Adrenal gland (tissue), 12 donors: ENCODE data around the gene NT5DC3. TPM values are rescaled to one million over a fixed set of nuclear protein-coding genes. Genes with fewer than 3 reads are reported as not detected.

Source experiments
- DNase-seq, 7 donors: peaks; one replicate each; pipeline ENCODE4 v3.0.0-alpha.2; 2019 to 2020
- H3K27ac ChIP-seq, 5 donors: fragments of 200-600 bp; sonication (generic) in 4 of 5; 1 replicate in 3 of 5; 2 replicates in 2 of 5; pipeline versions ENCODE4 v1.5.1 to v1.8.0; 2016 to 2020; ENCODE audit warnings: mild to moderate bottlenecking in 1 of 5
- H3K27me3 ChIP-seq: fragments of 200-600 bp; 2 replicates; pipeline ENCODE4 v1.8.0; 2021
- H3K36me3 ChIP-seq, 2 donors: fragments of 200-600 bp; replicated peaks in 1 of 2; 1 replicate in 1 of 2; 2 replicates in 1 of 2; pipeline versions ENCODE4 v1.5.1 to v1.8.0; 2018 to 2022
- H3K4me1 ChIP-seq, 2 donors: fragments of 200-600 bp; replicated peaks in 1 of 2; 1 replicate in 1 of 2; 2 replicates in 1 of 2; pipeline versions ENCODE4 v1.5.1 to v1.8.0; 2018 to 2021
- H3K4me3 ChIP-seq, 4 donors: fragments of 200-600 bp; sonication (generic) in 3 of 4; one replicate each; pipeline ENCODE4 v1.5.1; 2016 to 2018
- H3K9me3 ChIP-seq, 3 donors: fragments of 200-600 bp; sonication (generic) in 1 of 3; replicated peaks in 1 of 3; 1 replicate in 2 of 3; 2 replicates in 1 of 3; pipeline versions ENCODE4 v1.5.1 to v1.8.0; 2016 to 2021
- CTCF ChIP-seq, 6 experiments: fragments of 450-650 bp in 4 of 6; fragments of 200-600 bp in 2 of 6; sonication (generic) in 1 of 6; IDR thresholded peaks; 1 replicate in 5 of 6; 2 replicates in 1 of 6; pipeline versions ENCODE4 v1.5.1 to v1.8.0; 2016 to 2021; ENCODE audit warnings: antibody characterized with exemption in 6 of 6, mild to moderate bottlenecking in 2 of 6, moderate library complexity in 1 of 6
- POLR2A ChIP-seq, 2 donors: fragments of 450-650 bp; IDR thresholded peaks; one replicate each; pipeline ENCODE4 v1.6.1; 2017; ENCODE audit warnings: antibody characterized with exemption in 2 of 2, mild to moderate bottlenecking in 2 of 2, moderate library complexity in 1 of 2
- WGBS, 4 donors: extraction: QIAGEN DNeasy Blood & Tissue Kit in 2 of 4; methylation state at CpG; one replicate each; pipeline versions ENCODE4 v1.1.5 to v1.1.7; 2013 to 2017; 5-methylcytosine and 5-hydroxymethylcytosine counted together
- intact Hi-C, 2 donors: fragments of 100-400 bp; cut with DNase I; formaldehyde crosslinking; loops; one replicate each; pipeline versions ENCODE4 v1.14.1 to v1.15.0; 2022 to 2023
- polyA plus RNA-seq, 3 donors: library from polyadenylated mRNA; stranded (reverse); fragments of 200-250 nt in 2 of 3; fragments of 350-450 nt in 1 of 3; fragmentation: Illumina TruSeq in 1 of 3; extraction: RNeasy Lipid Tissue Mini Kit (QIAGEN cat#74804) in 1 of 3; gene quantifications; one replicate each; pipeline ENCODE4 v1.2.3, GENCODE V29; 2013 to 2014
- total RNA-seq, 9 donors: library from RNA; depleted of rRNA in 4 of 9; stranded (reverse); fragments of >200 nt in 4 of 9; fragments of 120-200 nt in 1 of 9; fragmentation: NEBNext Ultra II Directional in 1 of 9; extraction: Animal tissue kit (Norgen Biotek cat#: 25700) in 1 of 9; gene quantifications; one replicate each; pipeline versions ENCODE4 v1.1.0 to v1.2.4, GENCODE V29; 2013 to 2023
- donor health status: healthy with polysubstance abuse.
- donor health status: Bipolar disorder and iron deficiency.
- donor health status: DM: yes; HTN: yes; CAD: no.
- donor health status: DM: no; HTN: no; CAD: no.
- donor health status: DM: no; HTN: no; CAD: no.
- donor health status: DM: yes; HTN: yes; CAD: no.

The NT5DC3 gene
- total and polyA plus RNA-seq, 12 donors = 4.1 to 14.9 (median 7.2) TPM

- H3K27me3 ChIP-seq = no peaks in the 10 kb centered on the region
- no peaks in the 10 kb centered on the region for H3K4me1 ChIP-seq
- 80 to 95% (median 86%) methylated on average over 8 of the region's 8 CpGs for WGBS, 4 donors
Observed at GRCh38 chr12:103855896-103856657, 15.0 kb upstream of the NT5DC3 start.

GRCh38 chr12:103855036-103855712 lies 14.1 kb upstream of the NT5DC3 start:
- H3K36me3 ChIP-seq = no peaks in the 10 kb centered on the region
- H3K4me1 ChIP-seq = no peaks in the 10 kb centered on the region
- no peak overlapping the region for H3K4me3 ChIP-seq
- no peak overlapping the region for H3K27ac ChIP-seq
- no peaks in the 10 kb centered on the region for H3K27me3 ChIP-seq
- intact Hi-C loops = no loop called here
- WGBS, 4 donors = 87 to 92% (median 89%) methylated on average over 8 of the region's 8 CpGs
- TF ChIP-seq POLR2A (IDR thresholded peaks at IDR 0.05) = no peak
- no peak for TF ChIP-seq CTCF (IDR thresholded peaks at IDR 0.05)
- H3K9me3 ChIP-seq = no peaks in the 10 kb centered on the region
- DNase-seq = no peak

More at GRCh38 chr12:103855896-103856657, 15.0 kb upstream of the NT5DC3 start:
- TF ChIP-seq POLR2A (IDR thresholded peaks at IDR 0.05) (no peak), CTCF (IDR thresholded peaks at IDR 0.05) (no peak)
- Histone ChIP-seq H3K4me3 (no peak overlapping the region), H3K36me3 (no peaks in the 10 kb centered on the region), H3K9me3 (no peaks in the 10 kb centered on the region), H3K27ac (no peak overlapping the region)
- intact Hi-C loops = no loop called here
- DNase-seq = no peak

- no peaks in the 10 kb centered on the region for H3K27me3 ChIP-seq
- no peak overlapping the region for H3K27ac ChIP-seq
- DNase-seq = no peak
- H3K36me3 ChIP-seq = no peaks in the 10 kb centered on the region
- WGBS, 4 donors = 89 to 98% (median 92%) methylated on average over 6 of the region's 6 CpGs
- no peak for TF ChIP-seq CTCF (IDR thresholded peaks at IDR 0.05)
- TF ChIP-seq POLR2A (IDR thresholded peaks at IDR 0.05) = no peak
- no peak overlapping the region for H3K4me3 ChIP-seq
- intact Hi-C loops = no loop called here
- H3K9me3 ChIP-seq = no peaks in the 10 kb centered on the region
- H3K4me1 ChIP-seq = no peaks in the 10 kb centered on the region
Observed at GRCh38 chr12:103854372-103854973, 13.4 kb upstream of the NT5DC3 start.

- Histone ChIP-seq H3K27me3 (no peaks in the 10 kb centered on the region), H3K4me3 (no peak overlapping the region), H3K27ac (no peak overlapping the region), H3K36me3 (no peaks in the 10 kb centered on the region), H3K9me3 (no peaks in the 10 kb centered on the region), H3K4me1 (no peaks in the 10 kb centered on the region)
- DNase-seq = no peak
- WGBS, 4 donors = 44 to 59% (median 50%) methylated on average over 3 of the region's 3 CpGs
- intact Hi-C loops = no loop called here
- TF ChIP-seq CTCF (IDR thresholded peaks at IDR 0.05) = no peak
- no peak for TF ChIP-seq POLR2A (IDR thresholded peaks at IDR 0.05)
Observed at GRCh38 chr12:103852498-103852997, 11.5 kb upstream of the NT5DC3 start.
